ENCODE data around the gene TBX18. TPM values are rescaled to one million over a fixed set of nuclear protein-coding genes. Genes with fewer than 3 reads are reported as not detected.

The TBX18 gene
- total RNA-seq, 1 donor from 2014 or later: not detected

- intact Hi-C loops (cut with micrococcal nuclease): no loop called here
- H3K36me3 Mint-ChIP-seq (ENCODE audit: low read depth): no peaks in the 10 kb centered on the region
- H3K4me3 Mint-ChIP-seq: no peak overlapping the region
- H3K27me3 Mint-ChIP-seq (ENCODE audit: insufficient read depth): peaks cover 2% of the 10 kb centered on the region
- H3K27ac Mint-ChIP-seq: no peak overlapping the region
- no peaks in the 10 kb centered on the region for H3K9me3 Mint-ChIP-seq
- no peak for DNase-seq (ENCODE audit: low spot score)
- no peaks in the 10 kb centered on the region for H3K4me1 Mint-ChIP-seq (ENCODE audit: low read depth)
Observed at GRCh38 chr6:84643778-84644177, 120.6 kb downstream of the TBX18 start.

GRCh38 chr6:84641076-84641475, 123.3 kb downstream of the TBX18 start:
- no peaks in the 10 kb centered on the region for H3K36me3 Mint-ChIP-seq (ENCODE audit: low read depth)
- H3K9me3 Mint-ChIP-seq: peaks cover 1% of the 10 kb centered on the region
- H3K4me1 Mint-ChIP-seq (ENCODE audit: low read depth): no peaks in the 10 kb centered on the region
- H3K4me3 Mint-ChIP-seq: no peak overlapping the region
- intact Hi-C loops (cut with micrococcal nuclease): no loop called here
- DNase-seq (ENCODE audit: low spot score): no peak
- peaks cover 2% of the 10 kb centered on the region for H3K27me3 Mint-ChIP-seq (ENCODE audit: insufficient read depth)
- H3K27ac Mint-ChIP-seq: no peak overlapping the region

- Mint-ChIP-seq H3K9me3 (peaks cover 4% of the 10 kb centered on the region), H3K27ac (no peak overlapping the region), H3K4me3 (no peak overlapping the region), H3K4me1 (ENCODE audit: low read depth) (no peaks in the 10 kb centered on the region), H3K36me3 (ENCODE audit: low read depth) (no peaks in the 10 kb centered on the region), H3K27me3 (ENCODE audit: insufficient read depth) (no peaks in the 10 kb centered on the region)
- no peak for DNase-seq (ENCODE audit: low spot score)
- intact Hi-C loops (cut with micrococcal nuclease): no loop called here
Observed at GRCh38 chr6:84639396-84639795, 125.0 kb downstream of the TBX18 start.

- Mint-ChIP-seq H3K4me1 (ENCODE audit: low read depth) (no peaks in the 10 kb centered on the region), H3K27me3 (ENCODE audit: insufficient read depth) (no peaks in the 10 kb centered on the region), H3K27ac (no peak overlapping the region), H3K4me3 (no peak overlapping the region), H3K36me3 (ENCODE audit: low read depth) (no peaks in the 10 kb centered on the region), H3K9me3 (peaks cover 4% of the 10 kb centered on the region)
- intact Hi-C loops (cut with micrococcal nuclease): no loop called here
- no peak for DNase-seq (ENCODE audit: low spot score)
Observed at GRCh38 chr6:84638286-84638685, 126.1 kb downstream of the TBX18 start.
